Measurements from ENCODE around the gene COG5. TPM values are rescaled to one million over a fixed set of nuclear protein-coding genes. Genes with fewer than 3 reads are reported as not detected.

The COG5 gene
- polyA plus RNA-seq, 3 donors = 12.7 to 29.0 (median 28.1) TPM

DNA sequence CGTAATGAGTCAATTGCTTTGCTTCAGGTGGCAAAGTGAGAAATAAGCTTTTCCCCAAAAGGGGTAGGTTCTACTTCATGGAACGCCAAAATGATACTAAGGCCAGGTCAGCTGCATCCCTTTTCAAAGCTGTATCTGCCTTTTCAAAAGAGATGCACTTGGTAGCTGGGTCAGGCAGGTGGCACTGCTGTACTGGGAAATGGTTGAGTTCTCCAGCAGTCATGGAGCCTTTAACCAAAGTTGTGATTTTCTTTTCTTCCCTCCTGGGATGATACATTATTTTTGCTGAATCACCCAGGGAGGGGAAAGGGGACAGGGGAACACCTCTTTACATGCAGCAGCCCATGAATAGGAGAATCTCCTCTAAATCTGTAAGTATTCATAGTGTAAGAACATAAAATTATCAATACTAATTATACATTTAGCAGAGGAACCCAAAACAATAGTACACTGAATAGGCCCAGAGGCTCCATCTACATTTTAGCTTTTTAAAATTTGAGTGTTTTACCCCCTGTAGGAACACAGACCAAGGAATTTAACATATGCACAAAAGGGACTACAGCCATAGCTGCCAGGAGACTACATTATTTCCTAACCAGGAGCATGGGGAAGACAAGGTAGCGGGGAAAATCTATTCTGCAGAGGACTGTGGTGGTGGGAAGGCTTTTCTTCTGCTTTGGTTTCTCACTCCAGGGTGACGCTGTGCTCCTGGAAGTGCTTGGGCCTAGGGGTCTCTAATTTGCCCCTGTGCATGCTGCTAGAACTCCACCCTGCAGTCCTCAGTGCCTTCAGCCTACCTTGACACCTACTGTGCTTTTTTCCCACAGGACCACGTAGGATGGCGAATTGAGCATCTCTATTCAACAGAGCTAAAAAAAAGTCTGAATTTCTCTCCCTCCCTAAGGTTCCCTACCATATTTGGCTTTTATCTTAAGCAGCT is 100.3 kb downstream of the COG5 start:
- peak; percentile 8 to 32 (median 23) for DNase-seq
- TF ChIP-seq, protein P1, sequence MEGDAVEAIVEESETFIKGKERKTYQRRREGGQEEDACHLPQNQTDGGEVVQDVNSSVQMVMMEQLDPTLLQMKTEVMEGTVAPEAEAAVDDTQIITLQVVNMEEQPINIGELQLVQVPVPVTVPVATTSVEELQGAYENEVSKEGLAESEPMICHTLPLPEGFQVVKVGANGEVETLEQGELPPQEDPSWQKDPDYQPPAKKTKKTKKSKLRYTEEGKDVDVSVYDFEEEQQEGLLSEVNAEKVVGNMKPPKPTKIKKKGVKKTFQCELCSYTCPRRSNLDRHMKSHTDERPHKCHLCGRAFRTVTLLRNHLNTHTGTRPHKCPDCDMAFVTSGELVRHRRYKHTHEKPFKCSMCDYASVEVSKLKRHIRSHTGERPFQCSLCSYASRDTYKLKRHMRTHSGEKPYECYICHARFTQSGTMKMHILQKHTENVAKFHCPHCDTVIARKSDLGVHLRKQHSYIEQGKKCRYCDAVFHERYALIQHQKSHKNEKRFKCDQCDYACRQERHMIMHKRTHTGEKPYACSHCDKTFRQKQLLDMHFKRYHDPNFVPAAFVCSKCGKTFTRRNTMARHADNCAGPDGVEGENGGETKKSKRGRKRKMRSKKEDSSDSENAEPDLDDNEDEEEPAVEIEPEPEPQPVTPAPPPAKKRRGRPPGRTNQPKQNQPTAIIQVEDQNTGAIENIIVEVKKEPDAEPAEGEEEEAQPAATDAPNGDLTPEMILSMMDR (IDR thresholded peaks at IDR 0.05) = peak; percentile 46
- Mint-ChIP-seq H3K27me3 (ENCODE audit: low read depth in 3 of 3) (no peaks in the 10 kb centered on the region), H3K36me3 (peaks cover 11 to 13% of the 10 kb centered on the region in 2 donors), H3K9me3 (no peaks in the 10 kb centered on the region), H3K4me1 (peaks cover 2% of the 10 kb centered on the region), H3K4me3 (no peak overlapping the region), H3K27ac (peak overlapping the region in 1 of 7 donors; percentile 65)
- Histone ChIP-seq H3K4me3 (replicated peaks in 1 of 3; ENCODE audit: low read depth in 2 of 3, low read length in 3 of 3) (no peak overlapping the region), H3K79me2 (ENCODE audit: insufficient read depth, low read length) (no peaks in the 10 kb centered on the region), H3K4me1 (ENCODE audit: control insufficient read depth in 1 of 2, insufficient read depth in 2 of 2, low read length in 2 of 2) (no peaks in the 10 kb centered on the region), H3K9me3 (replicated peaks in 1 of 2; ENCODE audit: control insufficient read depth in 1 of 2, insufficient read depth in 1 of 2, low read length in 2 of 2) (no peaks in the 10 kb centered on the region), H3K27ac (ENCODE audit: low read depth in 1 of 2, low read length in 2 of 2) (no peak overlapping the region), H4K20me1 (ENCODE audit: insufficient read depth, low read length) (no peaks in the 10 kb centered on the region), H3K4me2 (replicated peaks; ENCODE audit: extremely low read depth, low read length, poor library complexity, severe bottlenecking) (no peak overlapping the region), H3K36me3 (replicated peaks in 1 of 2; ENCODE audit: control insufficient read depth in 1 of 2, insufficient read depth in 2 of 2, low read length in 2 of 2) (peaks cover 2% of the 10 kb centered on the region in 2 donors), H2AFZ (ENCODE audit: insufficient read depth, low read depth, low read length, poor library complexity, severe bottlenecking) (no peak overlapping the region), H3K9ac (ENCODE audit: insufficient read depth, low read length, poor library complexity, severe bottlenecking) (no peak overlapping the region), H3K27me3 (ENCODE audit: control insufficient read depth in 2 of 2, insufficient read depth in 2 of 2, low read length in 2 of 2) (no peaks in the 10 kb centered on the region)
- WGBS (ENCODE audit: insufficient coverage) = no CpG with 5 or more reads among the region's 6 CpGs
- intact Hi-C loops (cut with micrococcal nuclease) = loop anchor here (5.0 to 10.0 kb wide), 2 partner anchors 264 to 411 kb away; no protein-coding TSS in a partner anchor

DNA sequence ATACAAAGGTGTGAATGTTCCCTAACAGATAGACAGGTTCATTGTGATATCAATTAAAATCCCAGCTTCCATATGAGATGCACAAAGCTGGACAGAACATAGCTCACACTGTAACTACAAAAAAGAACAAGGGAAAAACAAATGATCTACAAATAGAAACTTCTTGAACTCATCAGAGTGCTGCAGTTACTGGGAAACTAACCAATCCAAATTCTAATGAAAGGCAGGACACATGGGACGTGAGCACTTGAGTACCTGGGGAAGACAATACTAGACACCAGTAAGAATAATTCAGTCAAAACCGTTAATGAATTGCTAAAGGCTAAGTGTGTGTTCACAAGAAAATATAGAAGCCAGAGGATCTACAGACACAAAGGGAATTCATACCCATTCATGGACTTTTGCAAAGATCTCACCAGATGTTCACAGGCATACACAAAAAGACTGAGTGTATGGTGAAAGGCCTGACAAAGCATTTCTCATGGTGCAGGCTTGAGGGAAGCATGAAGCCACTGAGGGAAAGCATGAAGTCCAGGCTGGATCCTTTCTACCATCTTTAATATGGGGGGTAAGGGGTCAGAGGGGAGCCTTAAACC is 101.7 kb downstream of the COG5 start:
- Mint-ChIP-seq H3K36me3 (peaks cover 22 to 24% of the 10 kb centered on the region in 2 donors), H3K27ac (no peak overlapping the region)

More for the DNA sequence above, 101.7 kb downstream of the COG5 start:
- Histone ChIP-seq H3K9me3 (replicated peaks in 1 of 2; ENCODE audit: control insufficient read depth in 1 of 2, insufficient read depth in 1 of 2, low read length in 2 of 2) (no peaks in the 10 kb centered on the region), H2AFZ (ENCODE audit: insufficient read depth, low read depth, low read length, poor library complexity, severe bottlenecking) (no peak overlapping the region), H3K4me1 (ENCODE audit: control insufficient read depth in 1 of 2, insufficient read depth in 2 of 2, low read length in 2 of 2) (no peaks in the 10 kb centered on the region), H3K9ac (ENCODE audit: insufficient read depth, low read length, poor library complexity, severe bottlenecking) (no peak overlapping the region), H3K4me3 (replicated peaks in 1 of 3; ENCODE audit: low read depth in 2 of 3, low read length in 3 of 3) (no peak overlapping the region), H3K27ac (ENCODE audit: low read depth in 1 of 2, low read length in 2 of 2) (no peak overlapping the region), H3K27me3 (ENCODE audit: control insufficient read depth in 2 of 2, insufficient read depth in 2 of 2, low read length in 2 of 2) (no peaks in the 10 kb centered on the region), H3K79me2 (ENCODE audit: insufficient read depth, low read length) (no peaks in the 10 kb centered on the region), H4K20me1 (ENCODE audit: insufficient read depth, low read length) (no peaks in the 10 kb centered on the region), H3K36me3 (replicated peaks in 1 of 2; ENCODE audit: control insufficient read depth in 1 of 2, insufficient read depth in 2 of 2, low read length in 2 of 2) (peaks cover 2 to 10% of the 10 kb centered on the region in 2 donors), H3K4me2 (replicated peaks; ENCODE audit: extremely low read depth, low read length, poor library complexity, severe bottlenecking) (no peak overlapping the region)
- TF ChIP-seq, protein P1 (IDR thresholded peaks at IDR 0.05) = no peak
- WGBS (ENCODE audit: insufficient coverage) = no CpG with 5 or more reads among the region's 2 CpGs
- no peak overlapping the region for H3K4me3 Mint-ChIP-seq
- H3K27me3 Mint-ChIP-seq (ENCODE audit: low read depth in 3 of 3) = no peaks in the 10 kb centered on the region
- intact Hi-C loops (cut with micrococcal nuclease) = loop anchor here (5.0 to 10.0 kb wide), 2 partner anchors 265 to 413 kb away; no protein-coding TSS in a partner anchor
- peaks cover 2% of the 10 kb centered on the region for H3K4me1 Mint-ChIP-seq
- peaks cover 0 to 4% (median 0%) of the 10 kb centered on the region in 7 donors for H3K9me3 Mint-ChIP-seq
- DNase-seq = no peak
